Measurements from ENCODE around the gene SLN. TPM values are rescaled to one million over a fixed set of nuclear protein-coding genes. Genes with fewer than 3 reads are reported as not detected.

SLN gene
- total RNA-seq, 1 experiment from 2014 or later = not detected

DNA sequence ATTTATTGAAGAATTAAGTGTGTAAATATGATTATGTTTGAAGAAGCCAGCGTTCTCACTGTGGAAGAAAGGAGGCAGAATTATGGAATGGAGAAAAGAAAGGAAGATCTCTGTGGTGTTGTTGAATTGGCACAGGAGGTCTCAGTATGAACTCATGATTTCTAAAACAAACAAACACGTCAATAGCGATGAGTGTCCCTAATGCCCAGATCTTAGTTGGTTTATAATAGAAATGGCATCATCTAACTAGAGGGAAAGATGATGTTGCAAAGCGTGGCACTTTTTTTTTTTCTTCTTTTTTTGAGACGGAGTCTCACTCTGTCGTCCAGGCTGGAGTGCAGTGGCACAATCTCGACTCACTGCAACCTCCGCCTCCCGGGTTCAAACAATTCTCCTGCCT is 39.2 kb upstream of the SLN start:
- Histone ChIP-seq H3K4me2 (ENCODE audit: low read length) (no peak overlapping the region), H3K27ac (ENCODE audit: low read depth, low read length) (no peak overlapping the region), H2AFZ (ENCODE audit: low read depth, low read length, poor library complexity, severe bottlenecking) (no peak overlapping the region), H3K79me2 (ENCODE audit: insufficient read depth, low read length) (no peaks in the 10 kb centered on the region), H3K9me3 (ENCODE audit: control insufficient read depth in 1 of 2, insufficient read depth in 1 of 2, low read depth in 1 of 2, low read length in 2 of 2) (no peaks in the 10 kb centered on the region), H3K4me1 (ENCODE audit: control insufficient read depth in 1 of 2, insufficient read depth in 2 of 2, low read length in 2 of 2) (no peaks in the 10 kb centered on the region), H3K27me3 (ENCODE audit: insufficient read depth, low read length) (no peaks in the 10 kb centered on the region), H3K9me2 (ENCODE audit: insufficient read depth) (no peaks in the 10 kb centered on the region), H3K4me3 (replicated peaks in 1 of 2; ENCODE audit: low read depth in 1 of 2, low read length in 2 of 2) (no peak overlapping the region), H3K9ac (ENCODE audit: low read length) (no peak overlapping the region), H3K36me3 (ENCODE audit: control insufficient read depth in 1 of 2, insufficient read depth in 2 of 2, low read length in 2 of 2) (no peaks in the 10 kb centered on the region), H4K20me1 (ENCODE audit: insufficient read depth) (no peaks in the 10 kb centered on the region; the same call in 1 of the 2 replicates)
- RAD21 ChIA-PET (ENCODE audit: low non-redundant PET in 1 of 2, low total read pairs in 2 of 2, uncharacterized antibody in 2 of 2, unreplicated experiment in 2 of 2) = no interaction called here
- intact Hi-C loops (cut with micrococcal nuclease) = no loop called here
- POLR2A ChIA-PET = no interaction called here
- CTCF ChIA-PET = no interaction called here
- no peak for TF ChIP-seq CBX3 (IDR thresholded peaks at IDR 0.05; ENCODE audit: low read depth)
- no peak for TF ChIP-seq RAD21 (IDR thresholded peaks at IDR 0.05; ENCODE audit: low read depth)
- DNase-seq (ENCODE audit: low read depth, low spot score) (no peak), ATAC-seq (no peak)
- no TSS peak for BruUV-seq (replicated peaks)

DNA sequence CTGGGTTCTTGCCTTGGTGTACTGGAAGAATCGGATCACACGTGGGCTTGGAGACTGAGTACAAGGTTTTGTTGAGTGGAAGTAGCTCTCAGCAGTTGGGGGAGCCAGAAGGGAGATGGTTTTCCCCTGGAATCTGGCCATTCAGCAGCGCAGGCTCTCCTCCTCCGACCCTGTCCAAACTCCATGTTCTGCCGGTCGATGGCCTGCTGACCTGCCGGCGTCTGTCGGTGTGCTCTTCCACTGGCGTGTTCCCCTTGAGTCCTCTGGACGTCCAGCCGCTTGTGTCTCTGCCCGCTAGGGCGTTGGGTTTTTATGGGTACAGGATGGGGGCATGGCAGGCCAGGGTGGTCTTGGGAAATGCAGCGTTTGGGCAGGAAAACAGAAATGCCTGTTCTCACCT is 38.5 kb upstream of the SLN start:
- H3K36me3 ChIP-seq (ENCODE audit: control insufficient read depth in 1 of 2, insufficient read depth in 2 of 2, low read length in 2 of 2) = no peaks in the 10 kb centered on the region
- BruUV-seq (replicated peaks) = no TSS peak
- H3K27ac ChIP-seq (ENCODE audit: low read depth, low read length) = no peak overlapping the region
- H3K9me3 ChIP-seq (ENCODE audit: control insufficient read depth in 1 of 2, insufficient read depth in 1 of 2, low read depth in 1 of 2, low read length in 2 of 2) = no peaks in the 10 kb centered on the region
- H3K27me3 ChIP-seq (ENCODE audit: insufficient read depth, low read length) = no peaks in the 10 kb centered on the region
- no peak overlapping the region for H3K4me3 ChIP-seq (replicated peaks in 1 of 2; ENCODE audit: low read depth in 1 of 2, low read length in 2 of 2)
- ChIA-PET POLR2A (no interaction called here), CTCF (no interaction called here), RAD21 (ENCODE audit: low non-redundant PET in 1 of 2, low total read pairs in 2 of 2, uncharacterized antibody in 2 of 2, unreplicated experiment in 2 of 2) (no interaction called here)
- H4K20me1 ChIP-seq (ENCODE audit: insufficient read depth) = no peaks in the 10 kb centered on the region; the same call in 1 of the 2 replicates
- H3K79me2 ChIP-seq (ENCODE audit: insufficient read depth, low read length) = no peaks in the 10 kb centered on the region
- no peak overlapping the region for H2AFZ ChIP-seq (ENCODE audit: low read depth, low read length, poor library complexity, severe bottlenecking)
- intact Hi-C loops (cut with micrococcal nuclease) = no loop called here
- DNase-seq (ENCODE audit: low read depth, low spot score) (no peak), ATAC-seq (no peak)
- TF ChIP-seq FOSL1 (IDR thresholded peaks at IDR 0.05; ENCODE audit: low read depth) (no peak), YY1 (IDR thresholded peaks at IDR 0.05; ENCODE audit: extremely low read depth, insufficient replicate concordance, low read depth, low read length) (no peak), RAD21 (IDR thresholded peaks at IDR 0.05; ENCODE audit: low read depth) (no peak), CEBPB (IDR thresholded peaks at IDR 0.05; ENCODE audit: low read depth) (no peak), ELF1 (IDR thresholded peaks at IDR 0.05; ENCODE audit: borderline replicate concordance, low read depth) (no peak), CBX3 (IDR thresholded peaks at IDR 0.05; ENCODE audit: low read depth) (no peak), JUND (IDR thresholded peaks at IDR 0.05) (no peak), EGR1 (IDR thresholded peaks at IDR 0.05; ENCODE audit: low read depth) (no peak)
- TF ChIP-seq, protein P1, sequence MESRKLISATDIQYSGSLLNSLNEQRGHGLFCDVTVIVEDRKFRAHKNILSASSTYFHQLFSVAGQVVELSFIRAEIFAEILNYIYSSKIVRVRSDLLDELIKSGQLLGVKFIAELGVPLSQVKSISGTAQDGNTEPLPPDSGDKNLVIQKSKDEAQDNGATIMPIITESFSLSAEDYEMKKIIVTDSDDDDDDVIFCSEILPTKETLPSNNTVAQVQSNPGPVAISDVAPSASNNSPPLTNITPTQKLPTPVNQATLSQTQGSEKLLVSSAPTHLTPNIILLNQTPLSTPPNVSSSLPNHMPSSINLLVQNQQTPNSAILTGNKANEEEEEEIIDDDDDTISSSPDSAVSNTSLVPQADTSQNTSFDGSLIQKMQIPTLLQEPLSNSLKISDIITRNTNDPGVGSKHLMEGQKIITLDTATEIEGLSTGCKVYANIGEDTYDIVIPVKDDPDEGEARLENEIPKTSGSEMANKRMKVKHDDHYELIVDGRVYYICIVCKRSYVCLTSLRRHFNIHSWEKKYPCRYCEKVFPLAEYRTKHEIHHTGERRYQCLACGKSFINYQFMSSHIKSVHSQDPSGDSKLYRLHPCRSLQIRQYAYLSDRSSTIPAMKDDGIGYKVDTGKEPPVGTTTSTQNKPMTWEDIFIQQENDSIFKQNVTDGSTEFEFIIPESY (IDR thresholded peaks at IDR 0.05; ENCODE audit: extremely low read depth, insufficient replicate concordance, low read length) = no peak
- TF ChIP-seq, protein P2, sequence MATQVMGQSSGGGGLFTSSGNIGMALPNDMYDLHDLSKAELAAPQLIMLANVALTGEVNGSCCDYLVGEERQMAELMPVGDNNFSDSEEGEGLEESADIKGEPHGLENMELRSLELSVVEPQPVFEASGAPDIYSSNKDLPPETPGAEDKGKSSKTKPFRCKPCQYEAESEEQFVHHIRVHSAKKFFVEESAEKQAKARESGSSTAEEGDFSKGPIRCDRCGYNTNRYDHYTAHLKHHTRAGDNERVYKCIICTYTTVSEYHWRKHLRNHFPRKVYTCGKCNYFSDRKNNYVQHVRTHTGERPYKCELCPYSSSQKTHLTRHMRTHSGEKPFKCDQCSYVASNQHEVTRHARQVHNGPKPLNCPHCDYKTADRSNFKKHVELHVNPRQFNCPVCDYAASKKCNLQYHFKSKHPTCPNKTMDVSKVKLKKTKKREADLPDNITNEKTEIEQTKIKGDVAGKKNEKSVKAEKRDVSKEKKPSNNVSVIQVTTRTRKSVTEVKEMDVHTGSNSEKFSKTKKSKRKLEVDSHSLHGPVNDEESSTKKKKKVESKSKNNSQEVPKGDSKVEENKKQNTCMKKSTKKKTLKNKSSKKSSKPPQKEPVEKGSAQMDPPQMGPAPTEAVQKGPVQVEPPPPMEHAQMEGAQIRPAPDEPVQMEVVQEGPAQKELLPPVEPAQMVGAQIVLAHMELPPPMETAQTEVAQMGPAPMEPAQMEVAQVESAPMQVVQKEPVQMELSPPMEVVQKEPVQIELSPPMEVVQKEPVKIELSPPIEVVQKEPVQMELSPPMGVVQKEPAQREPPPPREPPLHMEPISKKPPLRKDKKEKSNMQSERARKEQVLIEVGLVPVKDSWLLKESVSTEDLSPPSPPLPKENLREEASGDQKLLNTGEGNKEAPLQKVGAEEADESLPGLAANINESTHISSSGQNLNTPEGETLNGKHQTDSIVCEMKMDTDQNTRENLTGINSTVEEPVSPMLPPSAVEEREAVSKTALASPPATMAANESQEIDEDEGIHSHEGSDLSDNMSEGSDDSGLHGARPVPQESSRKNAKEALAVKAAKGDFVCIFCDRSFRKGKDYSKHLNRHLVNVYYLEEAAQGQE (IDR thresholded peaks at IDR 0.05; ENCODE audit: low read depth) = no peak
- no peak overlapping the region for H3K4me2 ChIP-seq (ENCODE audit: low read length)
- no peaks in the 10 kb centered on the region for H3K9me2 ChIP-seq (ENCODE audit: insufficient read depth)
- H3K9ac ChIP-seq (ENCODE audit: low read length) = no peak overlapping the region
- H3K4me1 ChIP-seq (ENCODE audit: control insufficient read depth in 1 of 2, insufficient read depth in 2 of 2, low read length in 2 of 2) = no peaks in the 10 kb centered on the region

All from HCT116 (cell line).